Measurements from ENCODE around the gene RAB14.
"Not testable (repeated sequence)": the region's sequence is repeated elsewhere in the genome, so short reads cannot be mapped to it uniquely, and the experiment has no call there.

The RAB14 gene

DNA sequence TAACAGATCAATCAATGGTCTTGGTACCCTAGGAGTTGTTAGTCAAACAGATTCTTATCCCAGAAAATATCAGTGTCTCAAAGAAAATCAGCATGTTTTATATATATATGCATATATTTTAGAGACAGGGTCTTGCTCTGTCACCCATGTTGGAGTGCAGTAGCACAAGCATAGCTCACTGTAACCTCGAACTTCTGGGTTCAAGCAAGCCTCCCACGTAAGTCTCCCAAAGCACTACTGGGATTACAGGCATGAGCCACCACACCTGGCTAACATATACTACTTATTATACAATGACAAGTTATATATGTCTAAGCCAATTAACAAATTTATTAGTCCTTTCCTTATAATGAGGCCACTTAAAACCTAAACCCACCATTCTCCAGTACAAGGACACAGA, 10.4 kb downstream of the RAB14 start:
- DNase-seq (ENCODE audit: low spot score) = no peak

DNA sequence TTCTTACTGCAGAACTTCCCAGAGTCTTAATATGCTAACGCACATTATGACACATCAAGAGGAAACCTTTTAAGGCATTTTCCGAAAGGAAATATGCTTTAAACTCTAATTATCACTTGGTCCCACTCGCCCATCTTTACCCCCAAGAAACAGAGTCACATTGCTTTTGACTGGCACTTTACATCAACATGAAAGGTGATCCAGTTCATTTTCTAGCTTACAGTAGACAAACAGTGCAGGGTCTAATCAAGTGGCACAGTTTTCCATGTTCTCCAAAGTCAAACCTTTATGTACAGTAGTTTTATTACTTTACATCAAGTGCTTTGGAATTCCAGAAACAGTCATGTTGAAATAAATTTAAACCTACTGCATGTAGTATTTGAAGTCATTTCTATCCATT, 12.0 kb downstream of the RAB14 start:
- no peak for DNase-seq (ENCODE audit: low spot score)

DNA sequence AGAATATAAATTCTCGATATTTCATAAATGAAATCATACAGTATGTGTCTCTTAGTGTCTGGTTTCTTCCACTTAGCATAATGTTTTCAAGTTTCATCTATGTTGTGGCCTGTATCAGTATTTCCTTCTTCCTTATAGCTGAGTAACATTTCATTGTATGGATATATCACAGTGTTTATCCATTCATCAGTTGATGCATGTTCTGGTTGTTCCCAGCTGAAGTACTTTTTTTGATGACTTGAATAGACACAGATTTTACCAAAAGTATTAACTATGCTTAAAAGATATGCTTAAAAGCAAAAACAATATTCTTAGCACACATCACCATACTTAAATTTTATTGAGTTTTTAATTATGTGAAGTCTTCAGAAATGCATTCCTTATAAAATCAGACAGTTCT, 12.7 kb downstream of the RAB14 start:
- no peak for DNase-seq (ENCODE audit: low spot score)

DNA sequence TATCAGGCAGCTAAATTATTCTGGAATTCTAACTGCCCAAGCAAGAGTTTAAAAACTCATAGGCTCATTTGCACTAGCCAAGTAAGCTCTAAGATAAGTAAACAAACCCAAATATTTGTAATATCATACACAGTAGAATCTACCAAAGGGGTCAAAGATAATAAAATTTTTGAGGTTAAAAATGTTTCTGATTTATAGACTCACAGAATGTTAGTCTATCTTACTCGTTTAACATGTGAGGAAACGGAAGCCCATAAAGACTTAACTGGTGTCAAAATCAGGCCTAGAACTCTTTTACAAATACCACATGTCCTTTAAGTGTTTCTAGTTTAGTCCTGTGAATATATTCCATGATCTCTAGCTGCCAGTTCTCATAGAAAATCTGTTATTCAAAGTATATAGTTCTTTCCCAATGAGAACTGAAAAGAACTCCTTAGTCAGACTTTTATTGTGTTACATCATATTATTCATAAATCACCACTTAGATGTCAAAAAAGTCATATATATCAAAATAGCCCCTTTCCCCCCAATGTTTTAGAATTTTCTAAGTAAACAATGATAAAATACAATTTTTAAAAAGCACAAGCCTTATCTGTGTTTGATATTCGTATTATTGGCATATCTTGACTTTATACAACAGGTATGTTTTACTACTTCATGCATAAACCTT, 13.9 kb downstream of the RAB14 start:
- no peak for DNase-seq (ENCODE audit: low spot score)

DNA sequence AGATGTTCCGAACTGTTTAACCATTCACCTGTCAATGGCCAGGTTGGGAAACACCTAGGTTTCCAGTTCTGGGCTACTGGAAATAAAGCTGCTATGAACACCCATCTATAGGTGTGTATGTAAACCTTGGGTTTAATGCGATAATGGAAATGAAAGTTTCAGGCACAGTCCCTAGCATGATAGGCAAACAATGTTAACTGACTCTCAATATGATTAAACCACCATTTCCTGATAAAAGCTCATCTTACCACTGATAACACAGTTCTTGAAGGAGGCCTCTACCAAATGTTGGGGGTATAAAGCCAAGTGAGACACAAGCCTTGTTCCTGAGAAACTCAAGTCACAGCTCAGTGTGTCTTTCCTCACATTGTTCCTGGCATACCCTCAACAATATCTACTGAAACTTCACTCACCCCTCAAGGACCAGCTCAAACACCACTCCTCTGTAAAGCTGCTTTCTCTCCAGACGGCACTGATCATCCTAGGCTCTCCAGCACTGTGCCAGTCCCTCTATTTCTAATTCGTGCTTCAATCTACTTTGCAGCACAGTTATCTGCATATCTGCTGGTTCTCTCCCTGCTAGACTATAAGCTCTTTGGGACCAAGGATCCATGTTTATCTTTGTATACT, 15.8 kb downstream of the RAB14 start:
- DNase-seq (ENCODE audit: low spot score) = no peak

DNA sequence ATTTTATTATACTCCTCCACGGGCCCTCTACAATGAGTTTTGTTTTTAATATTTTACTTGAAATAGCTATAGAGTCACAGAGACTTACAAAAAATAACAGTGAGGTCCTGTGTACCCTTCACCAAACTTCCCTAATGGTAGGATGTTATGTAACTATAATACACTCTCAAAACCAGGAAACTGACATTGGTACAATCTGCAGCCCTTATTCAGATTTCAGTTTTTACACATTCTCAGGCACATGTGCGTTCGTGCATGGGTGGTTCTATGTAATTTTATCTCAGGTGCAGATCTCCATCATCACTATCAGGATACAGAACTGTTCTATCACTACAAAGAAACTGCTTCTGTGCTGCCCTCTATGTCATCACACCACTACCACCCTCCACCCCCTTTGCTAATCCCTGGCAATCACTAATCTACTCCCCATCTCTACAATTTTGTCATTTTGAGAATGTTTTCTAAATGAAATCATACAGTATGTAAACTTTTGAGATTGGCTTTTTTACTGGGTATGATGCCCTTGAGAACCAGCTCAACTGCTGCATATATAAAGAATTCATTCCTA, 16.4 kb downstream of the RAB14 start:
- no peak for DNase-seq (ENCODE audit: low spot score)

DNA sequence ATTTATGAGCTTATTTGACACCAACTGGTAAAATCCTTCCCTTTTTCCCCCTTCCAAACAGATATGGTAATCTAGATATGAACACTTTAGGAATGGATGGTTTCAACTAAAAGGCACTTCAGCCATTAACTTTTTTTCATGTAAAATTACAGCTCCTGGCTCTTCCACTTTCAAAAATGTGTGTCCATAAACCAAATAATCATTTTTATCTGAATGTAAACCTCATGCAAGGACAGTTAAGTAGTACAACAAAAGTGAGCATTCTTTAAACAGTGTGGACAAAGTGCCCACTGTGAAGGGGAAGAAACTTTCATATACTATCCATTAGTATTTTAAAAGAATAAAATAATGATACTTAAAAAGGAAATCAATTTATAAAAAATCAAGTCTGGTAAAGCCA, 17.2 kb downstream of the RAB14 start:
- DNase-seq (ENCODE audit: low spot score) = no peak

DNA sequence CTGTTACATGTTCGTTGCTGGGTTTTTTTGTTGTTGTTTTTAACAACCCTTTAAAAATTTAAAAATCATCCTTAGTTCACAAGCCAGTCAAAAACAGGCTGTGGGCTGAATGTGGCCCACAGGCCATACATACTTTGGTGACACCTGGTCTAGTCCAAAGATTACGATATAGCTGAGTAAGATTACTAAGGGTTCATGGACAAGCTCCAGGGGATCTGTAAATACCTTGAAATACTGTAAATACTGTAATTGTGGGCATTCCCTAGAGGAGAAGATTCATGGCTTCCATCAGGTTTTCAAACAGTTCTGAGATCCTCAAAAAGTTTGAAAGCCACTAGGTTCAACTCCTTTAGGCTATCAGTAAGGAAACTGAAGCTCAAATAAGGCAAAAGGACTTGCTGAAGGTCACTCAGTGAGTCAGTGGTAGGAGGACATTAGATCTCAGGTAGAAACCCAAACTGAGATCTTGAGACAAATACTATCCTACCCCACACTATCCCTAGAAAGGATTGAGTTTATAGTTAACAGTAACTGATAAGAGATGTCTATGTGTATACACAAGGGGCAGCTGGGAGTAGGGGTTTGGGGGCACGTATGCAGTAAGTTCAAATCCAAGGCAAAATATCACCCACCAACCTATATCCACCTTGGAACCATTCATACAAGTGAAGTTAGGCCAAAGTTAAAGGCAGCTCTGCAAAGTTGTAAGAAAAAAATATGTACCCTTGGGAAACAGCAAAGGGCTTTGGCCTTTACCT, 17.8 kb downstream of the RAB14 start:
- DNase-seq (ENCODE audit: low spot score) = no peak

DNA sequence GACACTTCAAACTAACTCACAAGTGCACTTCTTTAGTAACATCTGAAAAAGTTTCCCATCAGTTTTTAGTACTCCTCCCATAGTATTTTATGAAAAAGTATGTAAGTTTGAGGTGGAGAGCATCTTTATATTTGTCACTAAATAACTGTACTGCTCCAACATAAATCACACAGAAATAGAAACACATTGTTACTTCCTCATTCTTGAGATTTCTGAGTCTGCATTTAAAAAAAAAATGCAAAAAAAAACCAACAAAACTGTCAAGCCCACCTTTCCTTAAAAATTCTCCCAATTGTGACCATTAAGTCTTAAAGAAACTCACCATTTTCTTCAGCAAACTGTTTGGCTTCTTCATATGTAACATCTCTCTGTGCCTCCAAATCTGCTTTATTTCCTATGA, 18.7 kb downstream of the RAB14 start:
- DNase-seq (ENCODE audit: low spot score) = no peak

DNA sequence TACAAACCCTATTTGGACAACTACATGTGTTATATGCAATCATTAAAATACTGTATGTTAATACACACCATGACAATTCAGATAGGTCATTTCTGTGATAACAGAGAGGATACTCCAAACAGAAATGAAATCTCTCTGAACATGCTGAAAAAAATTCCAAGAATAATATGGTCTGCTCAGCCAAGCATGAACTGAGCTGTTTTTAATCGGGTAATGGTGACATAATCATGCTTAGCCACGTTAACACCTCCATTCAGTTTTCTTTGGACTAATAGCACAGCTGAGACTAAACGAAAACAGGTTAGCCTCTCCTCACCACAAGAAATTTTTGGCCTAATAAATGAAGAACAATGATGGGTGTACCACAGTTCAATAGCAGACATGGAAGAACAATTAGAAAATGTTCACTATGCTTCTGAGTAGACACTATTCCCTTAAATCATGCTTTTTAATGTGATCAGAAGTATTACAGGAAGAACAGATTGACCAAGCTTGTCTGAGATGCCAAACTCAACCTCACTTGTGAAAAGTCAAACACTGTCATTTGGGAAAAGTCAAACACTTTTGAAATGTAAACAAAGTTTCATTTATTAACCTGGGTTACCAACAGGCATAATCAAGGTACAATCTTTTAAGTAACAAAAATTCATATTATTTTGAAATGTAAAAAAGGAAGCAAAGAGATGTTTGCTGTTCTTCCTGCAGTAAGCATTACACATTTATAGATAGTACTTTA, 19.4 kb downstream of the RAB14 start:
- DNase-seq (ENCODE audit: low spot score) = no peak

DNA sequence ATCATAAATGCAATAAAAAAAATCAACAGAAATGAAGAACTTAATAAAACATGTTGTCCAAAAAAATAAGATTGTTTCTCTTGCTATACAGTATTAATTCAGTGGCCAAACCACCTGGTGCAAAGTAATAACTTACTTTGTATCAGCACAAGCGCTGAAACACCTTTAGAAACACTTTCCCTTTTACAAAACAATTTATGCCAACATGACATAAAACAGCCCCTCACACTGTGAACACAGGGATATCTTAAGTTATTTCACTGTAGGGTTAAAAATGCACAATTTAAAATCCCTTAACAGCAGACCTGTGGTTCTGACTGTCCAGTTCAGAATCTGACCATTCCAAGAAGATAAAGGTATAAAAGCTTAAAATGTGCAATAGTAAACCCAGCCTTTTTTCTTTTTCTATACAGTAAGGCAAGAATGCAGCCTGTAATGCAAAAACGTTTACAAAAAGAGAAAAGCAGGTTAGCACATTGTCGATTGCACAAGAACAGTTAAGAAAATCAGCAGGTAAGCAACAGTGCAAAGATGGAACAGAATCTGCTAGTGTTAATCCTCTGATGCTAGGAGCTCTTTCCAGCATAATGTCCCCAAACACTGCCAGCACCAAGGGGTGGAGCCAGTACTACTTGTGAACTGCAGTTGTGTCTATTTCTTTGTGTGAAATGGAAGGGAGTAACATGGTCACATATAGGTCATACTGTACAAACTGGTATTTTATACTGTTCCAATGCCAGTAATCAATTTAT, 21.6 kb downstream of the RAB14 start:
- no peak for DNase-seq (ENCODE audit: low spot score)

DNA sequence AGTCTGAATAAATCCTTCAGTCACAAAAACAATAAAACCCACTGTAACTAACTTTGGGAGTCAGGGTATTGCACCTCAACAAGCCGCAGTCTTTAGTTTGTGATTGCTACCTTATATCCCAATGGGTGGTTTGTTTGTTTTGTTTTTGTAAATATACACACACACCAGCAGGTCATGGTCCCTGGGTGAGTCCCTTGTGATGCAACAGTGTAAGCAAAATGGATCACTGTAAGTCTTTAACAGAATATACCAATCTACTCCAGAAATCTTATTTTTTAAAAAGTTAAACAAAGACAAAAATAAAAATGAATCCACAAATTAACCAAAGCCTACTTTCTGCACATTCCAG, 22.3 kb downstream of the RAB14 start:
- DNase-seq (ENCODE audit: low spot score) = not testable (repeated sequence)

DNA sequence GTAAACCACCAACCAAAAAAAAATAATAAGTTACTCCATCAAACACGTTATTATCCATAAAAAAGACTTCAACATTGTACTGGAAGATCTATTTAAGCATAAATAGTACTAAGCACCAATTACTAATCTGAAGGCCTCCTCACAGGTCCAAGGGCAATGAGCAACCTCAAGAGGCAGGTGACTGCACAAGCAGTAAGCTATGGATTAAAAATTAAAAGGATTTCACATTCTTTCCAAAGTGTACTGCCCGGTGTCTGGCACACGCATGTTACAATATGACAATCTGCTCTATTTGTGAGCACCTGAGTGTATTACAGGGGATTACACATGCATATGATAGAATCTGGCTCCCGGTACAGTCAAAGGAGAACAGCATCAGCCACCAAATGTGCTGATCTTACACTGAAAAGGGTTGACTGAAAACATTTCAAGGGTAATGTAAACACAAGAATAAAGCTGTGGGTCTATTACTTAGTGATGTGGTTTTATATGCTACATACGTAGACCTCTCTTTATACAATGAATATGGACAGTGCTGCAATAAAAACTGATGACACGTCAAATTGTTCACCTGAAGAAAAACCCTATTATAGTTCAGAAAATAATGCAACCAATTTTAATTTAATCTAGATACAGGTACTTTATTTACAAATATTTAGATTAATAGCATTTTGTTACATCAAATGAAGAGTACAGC, 22.8 kb downstream of the RAB14 start:
- no peak for DNase-seq (ENCODE audit: low spot score)

DNA sequence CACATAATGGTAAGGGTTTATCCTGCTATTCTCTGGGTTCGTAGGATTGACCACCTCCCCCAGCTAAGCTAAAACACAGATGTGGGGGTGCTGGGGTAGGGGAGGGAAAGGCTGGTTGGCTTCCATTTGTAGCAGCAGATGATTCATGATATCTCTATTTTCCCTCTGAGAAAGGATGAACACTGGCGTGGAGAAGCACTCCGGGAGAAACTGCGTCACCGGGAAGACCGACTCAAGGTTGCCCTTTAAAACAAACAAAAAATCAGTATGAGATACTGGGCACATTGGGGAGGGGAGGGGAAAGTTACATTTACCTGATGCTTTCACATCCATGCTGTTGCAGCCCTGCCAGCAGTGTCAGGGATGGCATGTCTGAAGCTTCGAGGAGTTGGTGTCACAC, 28.2 kb downstream of the RAB14 start:
- no peak for DNase-seq (ENCODE audit: low spot score)

DNA sequence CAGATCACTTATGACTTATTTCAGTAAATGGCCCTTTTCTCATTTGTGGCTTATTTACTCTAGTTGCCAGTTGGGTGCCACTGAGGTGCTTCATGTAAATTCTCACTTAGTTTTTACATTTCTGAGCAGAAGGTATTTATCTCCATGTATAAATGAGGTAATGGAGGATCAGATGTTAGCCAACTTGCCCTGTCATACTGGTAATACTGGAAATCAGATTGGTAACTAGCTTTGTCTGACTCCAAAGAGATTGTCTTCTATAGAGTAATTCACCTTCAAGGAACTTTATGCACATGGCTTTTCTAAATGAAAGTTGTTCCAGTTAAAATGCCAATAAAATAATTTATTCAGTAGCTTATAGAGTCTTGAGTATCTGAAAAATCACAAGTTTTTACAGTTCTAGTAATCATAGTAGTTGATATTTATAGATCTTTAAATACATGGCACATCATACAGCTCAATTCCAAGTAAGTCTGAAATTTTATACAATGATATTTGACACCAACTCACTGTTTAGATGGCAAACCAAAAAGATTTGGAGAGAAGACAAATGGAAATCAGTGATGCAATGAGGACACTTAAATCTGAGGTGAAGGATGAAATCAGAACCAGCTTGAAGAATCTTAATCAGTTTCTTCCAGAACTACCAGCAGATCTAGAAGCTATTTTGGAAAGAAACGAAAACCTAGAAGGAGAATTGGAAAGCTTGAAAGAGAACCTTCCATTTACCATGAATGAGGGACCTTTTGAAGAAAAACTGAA, 28.8 kb downstream of the RAB14 start:
- no peak for DNase-seq (ENCODE audit: low spot score)

DNA sequence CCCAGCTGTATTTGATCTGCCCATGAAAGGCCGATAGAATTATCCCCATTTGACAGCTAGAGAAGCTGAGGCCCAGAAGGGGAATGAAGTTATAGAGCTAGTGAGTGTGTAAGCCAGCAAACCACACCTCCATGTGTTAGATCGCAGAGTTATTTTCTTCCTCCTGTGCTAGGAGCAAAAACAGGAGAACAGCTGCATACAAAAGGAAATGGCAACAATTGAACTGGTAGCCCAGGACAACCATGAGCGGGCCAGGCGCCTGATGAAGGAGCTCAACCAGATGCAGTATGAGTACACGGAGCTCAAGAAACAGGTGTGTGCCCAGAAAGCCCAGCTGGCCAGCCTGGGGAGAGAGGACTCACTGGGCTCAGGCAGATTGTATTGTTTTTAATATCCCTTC, 30.4 kb downstream of the RAB14 start:
- DNase-seq (ENCODE audit: low spot score) = no peak

DNA sequence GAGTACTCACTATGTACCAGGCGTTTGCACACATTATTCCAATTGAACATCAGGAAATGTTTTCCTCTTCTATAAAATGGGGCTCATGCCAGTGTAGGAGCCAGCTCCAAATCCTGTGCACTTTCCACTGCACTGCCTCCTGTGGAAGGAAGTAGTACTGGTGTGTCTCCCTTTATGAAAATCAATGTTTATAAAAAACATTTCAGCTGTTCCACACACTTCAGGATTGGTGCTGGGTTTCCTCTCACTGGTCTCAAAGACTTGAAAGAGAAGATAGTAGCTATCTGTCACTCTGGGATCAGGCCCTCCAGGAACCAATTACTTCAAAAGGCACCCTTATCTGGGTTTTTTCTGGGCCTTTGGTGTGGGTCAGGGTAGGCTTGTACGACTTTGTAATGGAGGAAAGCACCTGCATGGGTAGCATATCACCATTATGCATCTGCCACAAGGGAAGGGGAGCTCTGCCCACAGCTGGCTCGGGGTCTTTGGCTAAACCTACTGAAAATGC, 32.5 kb downstream of the RAB14 start:
- DNase-seq (ENCODE audit: low spot score) = no peak

DNA sequence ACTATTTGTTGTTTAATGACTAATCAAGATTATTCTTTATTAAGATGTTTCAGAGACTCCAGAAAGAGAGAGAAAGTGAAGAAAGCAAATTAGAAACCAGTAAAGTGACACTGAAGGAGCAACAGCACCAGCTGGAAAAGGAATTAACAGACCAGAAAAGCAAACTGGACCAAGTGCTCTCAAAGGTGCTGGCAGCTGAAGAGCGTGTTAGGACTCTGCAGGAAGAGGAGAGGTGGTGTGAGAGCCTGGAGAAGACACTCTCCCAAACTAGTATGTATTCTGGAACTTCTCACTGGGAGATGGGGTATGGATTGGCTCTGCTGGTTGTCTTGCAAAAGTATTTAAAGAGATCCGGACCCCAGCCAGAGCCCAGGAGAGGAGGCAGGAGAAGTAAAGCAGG, 33.6 kb downstream of the RAB14 start:
- no peak for DNase-seq (ENCODE audit: low spot score)

DNA sequence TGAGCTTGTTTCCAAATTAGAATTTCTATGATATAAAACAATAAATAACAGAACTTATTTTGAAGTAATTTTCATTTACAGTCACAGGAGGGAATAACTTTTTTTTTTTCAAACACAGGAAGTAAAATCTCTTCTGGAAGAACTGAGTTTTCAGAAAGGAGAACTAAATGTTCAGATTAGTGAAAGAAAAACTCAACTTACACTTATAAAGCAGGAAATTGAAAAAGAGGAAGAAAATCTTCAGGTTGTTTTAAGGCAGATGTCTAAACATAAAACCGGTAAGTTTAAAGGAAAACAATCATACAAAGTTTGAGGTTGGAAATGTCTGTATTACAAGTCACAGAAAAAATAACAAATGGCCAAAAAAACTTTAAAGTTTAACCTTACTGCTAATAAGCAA, 41.6 kb downstream of the RAB14 start:
- no peak for DNase-seq (ENCODE audit: low spot score)

DNA sequence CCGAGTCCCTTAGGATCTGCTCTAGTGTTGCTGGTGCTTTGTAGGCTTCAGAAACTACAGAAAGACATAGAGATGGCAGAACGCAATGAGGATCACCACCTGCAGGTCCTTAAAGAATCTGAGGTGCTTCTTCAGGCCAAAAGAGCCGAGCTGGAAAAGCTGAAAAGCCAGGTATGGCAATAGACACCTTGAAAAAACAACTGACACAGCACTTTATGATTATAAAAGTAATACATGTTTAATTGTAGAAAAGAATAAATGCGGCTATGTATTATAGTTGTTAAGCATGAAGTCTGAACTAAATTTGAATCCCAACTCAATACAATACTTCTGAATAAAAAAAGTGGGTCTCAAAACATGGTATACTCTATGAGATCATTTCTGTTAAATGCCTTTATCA, 43.7 kb downstream of the RAB14 start:
- no peak for DNase-seq (ENCODE audit: low spot score)
